HG02938 (cell line): ENCODE data around the gene RAP2A.

Experiments
- ATAC-seq: cut with Tn5 transposase; IDR thresholded peaks from one replicate; pipeline ENCODE4 v1.9.1; 2021; ENCODE audit warnings: mild to moderate bottlenecking, moderate library complexity; ENCODE audit not compliant: unreplicated experiment

Gene RAP2A

GRCh38 chr13:97492684-97493371 is 58.9 kb downstream of the RAP2A start:
- peak; percentile 15 for ATAC-seq

GRCh38 chr13:97493456-97493855 is 59.5 kb downstream of the RAP2A start:
- no peak for ATAC-seq

- no peak for ATAC-seq
Measured at GRCh38 chr13:97495678-97496077, 61.7 kb downstream of the RAP2A start.

DNA sequence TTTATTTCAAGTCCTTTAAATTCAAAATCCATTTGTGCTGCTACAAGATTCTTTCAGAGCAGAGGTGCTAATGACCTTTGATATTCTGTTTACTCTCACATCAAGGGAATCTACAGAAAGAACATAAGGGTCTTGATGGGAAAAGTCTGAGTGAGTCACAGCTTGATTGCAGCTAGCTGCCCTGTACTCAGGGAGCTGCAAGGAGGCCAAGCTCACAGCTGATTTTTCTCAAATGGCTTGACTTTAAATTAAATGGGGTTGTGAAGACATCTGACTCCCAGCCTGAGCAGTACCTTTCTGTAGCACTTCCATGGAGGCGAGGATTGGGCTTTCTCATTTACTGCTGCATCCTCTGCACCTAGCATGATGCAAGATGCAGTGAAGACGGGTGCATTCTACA is 62.5 kb downstream of the RAP2A start:
- no peak for ATAC-seq

GRCh38 chr13:97497400-97497799 is 63.4 kb downstream of the RAP2A start:
- no peak for ATAC-seq

DNA sequence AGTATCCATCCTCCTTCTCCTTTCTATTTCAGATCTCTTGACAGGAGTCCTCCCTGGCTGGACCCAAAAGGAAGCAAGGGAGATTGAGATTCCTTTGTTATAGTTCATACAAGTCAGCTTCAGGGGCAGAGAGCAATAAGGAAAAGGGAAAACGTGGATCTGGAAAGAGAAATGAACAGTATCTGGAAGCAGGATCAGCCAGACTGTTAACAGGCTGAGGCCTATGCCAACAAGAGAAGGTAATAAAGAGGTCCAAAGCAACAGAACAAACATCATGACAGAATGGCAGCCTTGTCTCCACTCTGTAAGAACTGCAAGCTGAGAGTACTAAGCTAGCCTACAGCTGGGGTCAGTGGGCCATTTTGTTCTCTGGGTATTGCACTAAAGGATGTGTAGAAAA is 64.5 kb downstream of the RAP2A start:
- ATAC-seq: no peak

DNA sequence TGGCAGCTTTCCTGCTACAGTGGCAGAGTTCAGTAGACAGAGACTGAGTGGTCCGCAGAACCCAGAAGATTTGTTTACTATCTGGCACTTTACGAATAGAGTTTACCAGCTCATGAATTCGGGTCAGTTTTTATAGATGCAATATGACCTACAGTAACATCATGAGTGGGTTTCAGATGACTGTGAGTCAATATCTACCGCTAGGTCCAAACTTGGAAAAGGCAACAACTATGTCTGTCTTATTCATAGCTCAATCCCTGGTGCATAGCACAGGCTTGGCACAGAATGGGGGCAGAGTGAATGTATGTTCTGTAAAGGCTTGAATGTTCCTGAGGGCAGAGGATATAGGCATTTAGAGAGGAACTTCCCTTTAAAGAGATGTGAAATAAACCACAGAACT is 65.2 kb downstream of the RAP2A start:
- ATAC-seq: no peak

GRCh38 chr13:97502181-97502580 is 68.2 kb downstream of the RAP2A start:
- no peak for ATAC-seq

GRCh38 chr13:97502706-97503105 is 68.7 kb downstream of the RAP2A start:
- no peak for ATAC-seq

GRCh38 chr13:97505017-97505416 is 71.0 kb downstream of the RAP2A start:
- no peak for ATAC-seq

DNA sequence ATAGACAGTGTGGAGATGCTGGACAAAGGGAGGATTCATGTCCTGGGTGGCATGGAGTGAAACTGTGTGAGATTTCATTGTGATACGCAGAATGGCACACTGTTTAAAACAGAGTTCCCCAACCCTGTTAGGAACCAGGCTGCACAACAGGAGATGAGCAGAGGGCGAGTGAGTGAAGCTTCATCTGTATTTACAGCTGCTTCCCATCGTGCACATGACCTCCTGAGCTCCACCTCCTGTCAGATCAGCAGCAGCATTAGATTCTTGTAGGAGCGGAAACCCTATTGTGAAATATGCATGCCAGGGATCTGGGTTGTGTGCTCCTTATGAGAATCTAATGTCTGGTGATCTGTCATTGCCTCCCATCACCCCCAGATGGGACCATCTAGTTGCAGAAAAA is 72.5 kb downstream of the RAP2A start:
- no peak for ATAC-seq

DNA sequence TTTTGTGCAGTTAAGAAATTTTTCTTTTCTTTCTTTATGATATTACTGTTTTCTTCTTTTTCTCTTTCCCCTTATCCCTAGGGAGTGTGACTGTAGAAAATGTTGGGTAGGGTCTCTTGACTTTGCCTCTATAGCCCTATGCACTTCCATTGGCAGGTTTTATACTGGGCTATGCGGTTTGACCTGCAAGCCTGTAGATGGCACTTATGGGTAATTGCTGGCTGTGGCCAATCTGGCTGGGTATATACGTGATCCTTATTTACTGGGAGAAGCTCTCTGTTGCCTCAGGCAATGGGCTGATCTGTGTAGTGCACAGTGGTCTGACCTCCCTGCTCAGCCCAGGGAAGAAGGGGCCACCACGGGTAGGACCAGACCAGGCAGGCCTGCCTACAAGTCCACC is 78.8 kb downstream of the RAP2A start:
- no peak for ATAC-seq

DNA sequence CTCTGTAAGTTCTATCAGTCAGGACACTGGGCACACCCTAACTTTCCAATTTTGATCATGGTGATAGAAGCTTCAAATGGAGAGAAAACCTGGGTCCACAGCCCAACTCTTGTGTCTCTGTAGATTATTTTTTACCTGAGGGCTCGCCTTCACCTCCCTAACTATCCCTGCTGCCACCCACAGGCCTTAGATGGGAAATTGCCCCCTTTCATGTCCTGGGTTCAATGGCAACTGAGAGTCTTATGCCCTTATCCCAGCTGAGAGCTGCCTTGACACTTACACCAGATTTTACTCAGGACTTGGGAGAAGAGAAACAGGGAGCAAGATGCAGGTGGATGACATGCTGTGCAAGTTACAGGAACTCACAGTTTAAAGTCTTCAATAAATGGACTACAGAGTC is 81.7 kb downstream of the RAP2A start:
- ATAC-seq: no peak

GRCh38 chr13:97517967-97518366 is 84.0 kb downstream of the RAP2A start:
- ATAC-seq: no peak
